22Rv1 (cell line): ENCODE results near the gene LMCD1.

Experiments
- H3K27ac ChIP-seq: fragments of 450-650 bp; 2 replicates; pipeline ENCODE4 v1.5.1; 2017
- CTCF ChIP-seq: fragments of 450-650 bp; IDR thresholded peaks from 2 replicates; pipeline ENCODE4 v1.5.1; 2017; ENCODE audit warnings: mild to moderate bottlenecking
- ZFX ChIP-seq: fragments of 450-650 bp; IDR thresholded peaks from 2 replicates; pipeline ENCODE4 v1.6.1; 2017; ENCODE audit warnings: antibody characterized with exemption, borderline replicate concordance

The LMCD1 gene

GRCh38 chr3:8458711-8459110 is 42.9 kb upstream of the LMCD1 start:
- no peak for TF ChIP-seq ZFX
- TF ChIP-seq CTCF: no peak
- no peak overlapping the region for H3K27ac ChIP-seq

- TF ChIP-seq CTCF: no peak
- no peak for TF ChIP-seq ZFX
- no peak overlapping the region for H3K27ac ChIP-seq
Observed at GRCh38 chr3:8460050-8460708, 41.4 kb upstream of the LMCD1 start.

- no peak overlapping the region for H3K27ac ChIP-seq
- TF ChIP-seq ZFX (no peak), CTCF (no peak)
Observed at GRCh38 chr3:8460815-8461456, 40.7 kb upstream of the LMCD1 start.

- no peak for TF ChIP-seq CTCF
- TF ChIP-seq ZFX: no peak
- no peak overlapping the region for H3K27ac ChIP-seq
Observed at GRCh38 chr3:8464668-8465067, 37.0 kb upstream of the LMCD1 start.

- TF ChIP-seq CTCF (no peak), ZFX (no peak)
Observed at GRCh38 chr3:8466526-8466925, 35.1 kb upstream of the LMCD1 start.

GRCh38 chr3:8470801-8471200 is 30.8 kb upstream of the LMCD1 start:
- H3K27ac ChIP-seq: no peak overlapping the region
- TF ChIP-seq CTCF (no peak), ZFX (no peak)

More at GRCh38 chr3:8466526-8466925, 35.1 kb upstream of the LMCD1 start:
- no peak overlapping the region for H3K27ac ChIP-seq

GRCh38 chr3:8472549-8472948 is 29.1 kb upstream of the LMCD1 start:
- no peak overlapping the region for H3K27ac ChIP-seq
- TF ChIP-seq ZFX (no peak), CTCF (no peak)
